GM12874 (cell line): ENCODE results near the gene TECR.

ENCODE experiments used
- TF ChIP-seq, protein P1 (sequence below): IDR thresholded peaks from 2 replicates; pipeline ENCODE4 v1.5.1; 2011; ENCODE audit warnings: low read depth, mild to moderate bottlenecking, control low read depth, low read length, moderate library complexity; ENCODE audit not compliant: insufficient read depth

The TECR gene

DNA sequence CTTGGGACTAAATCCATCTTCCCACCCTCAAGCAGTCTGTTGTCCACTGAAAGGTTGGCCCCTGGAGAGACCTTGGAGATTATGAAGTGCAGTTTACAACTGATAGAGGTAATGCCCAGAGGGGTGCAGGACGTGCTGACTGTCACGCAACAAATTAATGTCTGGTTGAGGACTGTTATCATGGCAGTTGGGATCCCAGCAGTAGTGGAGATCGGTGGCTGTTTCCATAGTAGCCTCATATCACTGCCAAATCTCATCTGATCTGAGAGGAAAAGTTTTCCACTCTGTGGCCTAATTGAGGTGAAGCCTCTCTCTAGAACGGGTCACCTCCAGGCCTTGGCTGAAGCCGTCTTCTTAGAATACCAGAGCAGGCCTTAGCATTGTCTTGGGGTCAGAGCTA is 4.1 kb downstream of the TECR start:
- TF ChIP-seq, protein P1, sequence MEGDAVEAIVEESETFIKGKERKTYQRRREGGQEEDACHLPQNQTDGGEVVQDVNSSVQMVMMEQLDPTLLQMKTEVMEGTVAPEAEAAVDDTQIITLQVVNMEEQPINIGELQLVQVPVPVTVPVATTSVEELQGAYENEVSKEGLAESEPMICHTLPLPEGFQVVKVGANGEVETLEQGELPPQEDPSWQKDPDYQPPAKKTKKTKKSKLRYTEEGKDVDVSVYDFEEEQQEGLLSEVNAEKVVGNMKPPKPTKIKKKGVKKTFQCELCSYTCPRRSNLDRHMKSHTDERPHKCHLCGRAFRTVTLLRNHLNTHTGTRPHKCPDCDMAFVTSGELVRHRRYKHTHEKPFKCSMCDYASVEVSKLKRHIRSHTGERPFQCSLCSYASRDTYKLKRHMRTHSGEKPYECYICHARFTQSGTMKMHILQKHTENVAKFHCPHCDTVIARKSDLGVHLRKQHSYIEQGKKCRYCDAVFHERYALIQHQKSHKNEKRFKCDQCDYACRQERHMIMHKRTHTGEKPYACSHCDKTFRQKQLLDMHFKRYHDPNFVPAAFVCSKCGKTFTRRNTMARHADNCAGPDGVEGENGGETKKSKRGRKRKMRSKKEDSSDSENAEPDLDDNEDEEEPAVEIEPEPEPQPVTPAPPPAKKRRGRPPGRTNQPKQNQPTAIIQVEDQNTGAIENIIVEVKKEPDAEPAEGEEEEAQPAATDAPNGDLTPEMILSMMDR: no peak

DNA sequence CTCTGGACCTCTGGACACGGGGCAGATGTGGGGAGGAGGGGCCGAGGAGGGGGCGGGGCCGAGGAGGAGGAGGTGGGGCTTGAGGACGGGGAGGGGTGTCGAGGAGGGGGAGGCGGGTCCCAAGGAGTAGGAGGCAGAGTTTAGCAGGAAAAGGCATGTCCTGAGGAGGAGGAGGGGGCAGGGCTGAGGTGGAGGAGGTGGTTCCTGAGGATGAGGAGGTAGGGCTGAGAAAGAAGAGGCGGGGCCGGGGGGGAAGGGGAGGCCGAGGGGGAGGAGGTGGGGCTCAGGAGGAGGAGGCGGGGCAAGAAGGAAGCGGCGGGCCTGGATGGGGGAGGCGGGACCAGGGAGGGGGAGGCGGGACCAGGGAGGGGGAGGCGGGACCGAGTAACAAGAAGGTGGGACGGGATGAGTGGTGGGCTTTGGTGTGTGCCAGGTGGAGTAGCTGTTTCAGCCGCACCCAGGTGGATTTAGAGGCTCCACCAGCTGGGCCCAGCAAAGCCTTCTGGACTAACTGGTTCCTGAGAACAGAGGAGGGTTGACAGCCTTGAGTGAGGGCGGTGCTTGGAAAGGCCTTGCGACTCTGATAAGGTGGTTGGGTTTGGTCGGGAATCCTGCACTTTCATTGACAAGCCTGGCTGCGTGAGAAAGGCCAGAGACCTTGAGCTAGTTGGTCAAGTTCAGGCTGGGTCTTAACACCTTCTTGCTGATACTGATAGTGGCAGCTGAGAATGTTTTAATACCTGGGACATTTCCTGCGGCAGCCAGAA is 7.7 kb downstream of the TECR start:
- TF ChIP-seq, protein P1: no peak

DNA sequence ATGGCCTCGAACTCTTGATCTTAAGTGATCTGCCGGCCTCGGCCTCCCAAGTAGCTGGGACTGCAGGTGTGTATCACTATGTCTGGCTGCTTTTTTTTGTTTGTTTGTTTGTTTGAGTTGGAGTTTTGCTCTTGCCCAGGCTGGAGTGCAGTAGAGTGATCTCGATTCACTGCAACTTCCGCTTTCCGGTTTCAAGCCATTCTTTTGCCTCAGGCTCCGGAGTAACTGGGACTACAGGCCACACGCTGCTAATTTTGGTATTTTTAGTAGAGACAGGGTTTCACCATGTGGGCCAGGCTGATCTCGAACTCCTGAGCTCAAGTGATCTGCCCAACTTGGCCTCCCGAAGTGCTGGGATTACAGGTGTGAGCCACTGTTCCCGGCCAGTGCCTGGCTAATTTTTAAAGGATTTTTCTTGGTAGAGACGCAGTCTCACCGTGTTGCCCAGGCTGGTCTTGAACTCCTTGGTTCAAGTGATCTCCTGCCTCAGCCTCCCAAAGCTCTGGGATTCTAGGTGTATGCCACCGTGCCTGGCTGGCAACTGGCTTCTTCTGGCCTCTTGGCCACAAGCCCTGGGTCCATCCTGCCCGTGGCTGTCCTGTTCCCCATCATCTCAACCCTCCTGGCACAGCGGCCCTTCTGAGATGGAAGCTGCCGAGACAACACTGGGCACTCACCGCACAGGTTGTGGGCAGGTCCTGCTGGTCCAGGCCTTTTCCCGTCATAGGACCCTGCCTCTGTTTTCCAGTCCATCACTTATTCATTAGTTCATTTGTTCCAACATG is 11.5 kb downstream of the TECR start:
- TF ChIP-seq, protein P1: no peak

DNA sequence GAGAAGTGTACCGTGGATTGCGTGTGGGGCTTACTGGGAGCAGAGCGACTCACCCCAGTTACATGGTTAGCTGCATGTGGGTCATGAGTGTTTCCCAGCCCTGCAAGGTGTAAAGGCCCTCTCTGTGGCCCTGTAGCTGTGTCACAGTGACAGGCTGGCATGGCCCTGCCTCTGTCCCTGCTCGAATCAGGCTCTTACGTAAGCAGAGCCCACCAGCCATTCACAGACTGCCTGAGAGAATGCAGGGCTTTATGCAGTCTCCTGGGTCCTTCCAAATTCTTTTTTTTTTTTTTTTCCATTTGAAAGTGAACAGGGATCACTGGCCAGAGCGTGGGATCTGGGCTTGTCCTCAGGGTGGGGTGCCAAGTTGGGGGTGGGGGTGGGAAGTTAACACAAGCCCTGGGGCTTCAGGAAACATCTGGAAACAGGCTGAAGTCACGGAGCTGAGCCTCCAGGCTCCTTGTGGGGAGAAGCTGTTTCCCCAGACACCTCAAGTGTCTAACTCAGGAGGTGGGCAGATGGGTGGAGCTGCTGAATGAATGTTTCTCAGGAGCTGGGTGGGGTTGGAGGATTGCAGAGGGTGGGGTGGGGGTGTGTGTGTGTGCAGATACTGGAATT is 13.4 kb downstream of the TECR start:
- TF ChIP-seq, protein P1: no peak

DNA sequence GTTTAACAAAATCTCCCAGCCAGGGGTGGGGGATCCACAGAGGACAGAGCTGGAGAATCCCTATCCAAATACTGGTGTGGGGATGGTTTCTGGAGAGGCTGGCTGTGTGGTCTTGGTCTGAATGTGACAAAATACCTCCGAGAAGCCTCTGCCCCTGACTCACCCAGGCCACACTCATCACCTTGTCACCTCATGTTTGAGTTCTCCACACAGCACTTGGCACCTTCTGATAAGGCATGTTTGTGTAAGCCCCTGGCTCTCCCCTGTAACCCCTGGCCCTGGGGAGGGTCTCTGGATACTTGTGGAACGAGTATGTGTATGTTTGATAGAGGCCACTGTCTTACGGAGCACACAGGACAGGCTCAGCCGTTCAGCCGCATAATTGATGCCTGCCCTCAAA is 14.7 kb downstream of the TECR start:
- TF ChIP-seq, protein P1: no peak

DNA sequence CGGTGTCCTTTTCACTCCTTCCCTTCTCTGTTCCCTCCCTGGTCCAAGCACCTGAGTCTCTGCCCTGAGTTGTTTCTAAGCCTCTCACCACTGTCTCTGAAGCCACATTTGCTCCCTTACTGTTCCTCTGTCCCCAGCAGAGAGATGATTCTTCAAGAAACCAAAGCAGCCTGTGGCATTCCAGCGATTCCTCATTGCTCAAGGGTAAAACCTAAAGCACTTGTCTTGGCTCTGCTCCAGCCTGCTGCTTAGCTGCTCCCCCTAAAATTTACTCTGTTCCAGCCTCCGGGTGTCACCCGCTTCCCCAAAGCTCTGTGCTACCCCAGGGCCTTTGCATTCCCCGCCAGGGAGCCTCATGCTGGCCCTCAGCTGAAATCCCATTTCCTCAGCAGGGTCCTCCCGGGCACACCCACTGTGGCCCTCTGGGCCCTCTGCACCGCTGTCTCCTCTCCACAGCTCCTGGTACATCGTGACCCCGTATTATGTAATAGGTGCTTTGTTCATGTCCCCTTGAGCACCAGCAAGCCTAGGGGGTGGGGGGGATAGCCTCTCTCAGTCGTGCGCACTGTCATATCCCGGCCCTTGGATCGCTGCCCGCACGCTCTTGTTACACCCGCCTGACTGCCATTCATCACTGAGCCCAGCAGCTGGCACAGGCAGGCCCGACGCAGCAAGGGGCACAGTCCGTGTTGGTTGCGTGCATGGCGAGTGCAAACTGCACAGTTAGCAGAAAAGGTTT is 15.8 kb downstream of the TECR start:
- TF ChIP-seq, protein P1: no peak

DNA sequence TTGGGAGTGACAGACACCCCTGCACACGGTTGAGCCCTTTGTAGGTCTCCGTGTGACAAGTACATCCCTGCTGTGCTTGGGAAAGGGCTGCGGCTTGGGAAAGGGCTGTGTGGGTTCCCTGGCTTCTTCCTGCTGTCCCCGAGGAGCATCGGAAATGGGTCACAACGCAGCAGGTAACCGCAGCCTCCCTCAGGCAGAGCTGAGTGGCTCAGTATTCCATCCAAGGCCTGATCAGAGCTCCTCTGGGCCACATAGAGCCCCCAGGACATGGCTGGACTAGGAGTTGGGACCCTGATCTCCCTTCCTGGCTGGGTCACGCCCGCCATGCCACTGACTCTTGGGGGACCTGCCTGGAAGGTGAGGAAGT is 16.3 kb downstream of the TECR start:
- TF ChIP-seq, protein P1: no peak
